ENCODE measurements around the gene SSR2.
"Not testable (repeated sequence)": the region's sequence is repeated elsewhere in the genome, so short reads cannot be mapped to it uniquely, and the experiment has no call there.

SSR2 gene

DNA sequence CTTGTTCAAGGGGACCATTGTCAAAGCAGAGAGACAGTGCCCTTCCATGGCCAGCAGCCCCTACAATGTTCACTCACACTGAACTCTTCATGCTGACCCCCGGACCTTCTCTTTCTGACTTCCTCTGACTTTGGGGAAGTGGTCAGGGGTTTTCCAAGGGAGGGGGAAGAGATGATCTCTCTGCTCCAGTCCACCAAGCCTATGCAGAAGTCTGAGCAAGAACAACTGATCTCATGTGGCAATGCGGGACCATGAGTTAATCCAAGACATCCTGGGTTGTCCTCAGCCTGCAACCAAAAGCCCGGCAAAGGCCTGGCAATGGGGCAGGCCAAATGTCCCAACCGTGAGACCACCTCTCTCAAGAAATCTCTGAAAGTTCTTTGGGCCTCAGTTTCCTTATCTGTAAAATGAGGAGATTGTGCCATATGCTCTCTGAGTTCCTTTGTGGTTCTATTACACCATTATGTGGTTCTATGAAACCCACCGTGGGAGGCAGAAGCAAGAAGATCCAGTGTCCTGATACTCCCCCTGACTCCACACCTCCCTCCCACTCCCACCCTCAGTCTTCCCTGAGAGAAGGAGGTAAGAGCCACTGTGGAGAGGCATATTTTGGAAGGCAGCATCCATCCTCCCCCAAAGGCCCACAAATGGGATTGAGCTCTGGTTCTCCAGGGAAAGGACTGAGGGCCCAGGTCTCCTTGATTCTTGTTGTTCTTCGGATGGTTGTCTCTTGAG, 30.6 kb downstream of the SSR2 start:
- no peak for DNase-seq

DNA sequence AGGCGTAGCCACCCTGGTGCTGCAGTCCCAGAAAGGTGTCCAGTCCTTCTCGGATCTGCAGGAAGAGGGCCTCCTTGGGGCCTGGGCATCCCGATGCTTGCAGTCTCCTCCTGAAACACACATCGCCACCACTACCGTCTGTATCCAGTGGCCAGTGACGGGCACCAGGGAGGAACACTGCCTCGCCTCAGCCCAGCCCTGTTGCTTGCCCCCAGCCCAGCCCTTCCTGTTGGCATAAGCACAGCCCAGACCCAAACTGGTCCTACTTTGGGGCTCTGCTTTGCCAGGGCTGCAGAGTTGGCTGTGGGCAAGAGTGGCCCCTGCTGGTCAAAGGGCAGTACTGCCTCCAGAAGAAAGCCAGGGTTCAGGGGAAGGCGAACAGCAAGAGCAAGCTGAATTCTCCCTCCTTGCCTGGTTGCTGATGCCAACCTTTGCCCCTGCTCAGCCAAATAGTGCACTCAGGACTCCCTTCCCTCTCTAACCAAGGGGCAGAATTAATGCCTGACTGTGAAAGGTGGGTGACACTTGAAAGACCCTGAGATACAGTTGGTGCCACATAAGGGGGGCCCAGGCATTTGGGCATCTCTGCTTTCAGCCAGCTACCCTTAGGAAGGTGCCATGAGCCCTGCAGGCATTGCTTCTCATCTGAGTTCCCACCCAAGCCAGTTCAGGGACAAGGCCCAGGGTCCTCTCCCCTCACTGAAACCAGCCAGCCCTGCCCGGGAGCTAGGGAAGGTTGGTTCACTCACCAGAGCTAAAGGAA, 31.3 kb downstream of the SSR2 start:
- peak; percentile 61 for DNase-seq

DNA sequence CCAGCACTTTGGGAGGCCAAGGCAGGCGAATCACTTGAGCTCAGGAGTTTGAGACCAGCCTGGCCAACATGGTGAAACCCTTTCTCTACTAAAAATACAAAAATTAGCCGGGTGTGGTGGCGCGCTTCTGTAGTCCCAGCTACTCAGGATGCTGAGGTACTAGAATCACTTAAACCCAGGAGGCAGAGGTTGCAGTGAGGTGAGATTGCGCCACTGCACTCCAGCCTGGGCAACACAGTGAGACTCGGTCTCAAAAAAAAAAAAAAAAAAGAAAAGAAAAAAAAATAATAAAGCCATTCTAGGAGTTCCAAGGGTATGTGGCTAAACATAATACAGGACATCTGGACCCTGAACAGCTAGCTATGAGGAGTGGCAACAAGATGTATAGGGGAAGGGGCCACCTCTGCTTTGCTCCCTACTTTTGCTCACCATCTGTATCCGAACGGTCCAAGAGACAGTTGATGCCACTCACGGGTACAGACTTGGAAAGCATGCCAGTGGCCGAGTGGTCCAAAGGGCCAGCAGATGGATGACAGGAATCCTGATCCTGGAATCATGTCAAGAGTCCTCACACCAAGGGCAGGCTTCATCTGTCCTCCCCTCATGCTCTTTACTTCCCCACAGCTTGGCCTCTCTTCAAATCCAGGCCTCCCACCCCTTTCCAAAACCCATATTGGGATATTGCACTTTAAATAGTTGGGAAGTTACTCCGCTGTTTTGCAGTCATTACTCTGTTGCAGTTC, 35.7 kb downstream of the SSR2 start:
- DNase-seq: not testable (repeated sequence)

DNA sequence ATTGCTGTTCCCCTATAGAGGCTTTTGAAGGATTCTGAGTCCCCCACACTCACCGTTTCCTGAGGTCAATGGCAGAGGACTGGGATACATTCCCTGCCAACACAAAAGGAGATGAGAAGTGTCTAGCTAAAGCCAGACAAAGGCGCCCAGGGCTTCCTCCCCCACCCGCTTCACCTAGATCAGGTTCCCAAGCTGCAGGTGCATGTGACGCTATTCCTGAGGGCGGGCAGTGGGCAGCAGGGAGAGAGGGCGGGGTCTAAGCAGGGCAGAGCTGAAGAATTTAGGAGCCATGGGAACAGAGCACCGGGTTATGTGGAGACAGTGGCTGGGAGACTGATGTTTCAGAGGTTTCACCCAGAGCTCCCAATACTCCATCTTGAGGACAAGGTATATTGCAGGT, 36.4 kb downstream of the SSR2 start:
- peak; percentile 92 for DNase-seq

DNA sequence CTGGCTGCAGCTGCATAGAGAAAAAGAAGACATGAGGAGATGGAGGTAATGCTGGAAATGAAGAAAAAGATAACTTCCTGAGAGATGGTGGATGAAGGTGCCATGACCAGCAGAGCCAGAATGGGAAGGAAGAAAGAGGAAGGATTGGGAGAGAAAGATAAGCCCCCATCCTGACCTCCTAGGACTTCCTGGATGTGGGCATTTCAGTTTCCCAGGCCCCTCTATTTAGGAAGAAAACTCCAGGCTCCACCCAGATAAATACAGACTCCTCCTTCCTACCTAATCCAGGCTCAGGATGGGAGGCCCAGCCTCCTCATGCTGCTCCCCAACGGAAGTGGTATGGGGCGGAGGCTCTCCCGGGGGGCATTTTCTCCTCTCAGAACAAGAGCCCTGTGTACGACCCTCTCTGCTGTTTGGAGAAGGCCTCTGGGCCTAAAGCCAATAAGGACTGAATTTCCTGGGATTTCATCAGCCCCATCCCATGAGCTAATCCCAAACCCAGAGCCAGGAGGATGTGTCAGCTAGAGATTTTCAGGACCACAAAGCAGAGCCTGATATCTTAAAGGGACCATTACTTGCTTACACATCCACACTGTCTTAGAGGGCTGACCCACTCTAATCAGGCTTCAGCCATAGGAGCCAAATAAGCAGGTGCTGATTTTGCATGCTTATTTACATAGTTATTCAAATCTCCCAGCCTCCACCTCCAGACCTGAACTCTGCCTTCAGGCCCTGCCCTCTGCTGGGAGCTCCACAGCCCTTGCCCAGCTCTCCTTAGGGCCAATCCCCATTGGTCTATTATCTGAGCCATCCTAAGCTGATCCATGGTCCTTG, 37.3 kb downstream of the SSR2 start:
- DNase-seq: peak; percentile 85

DNA sequence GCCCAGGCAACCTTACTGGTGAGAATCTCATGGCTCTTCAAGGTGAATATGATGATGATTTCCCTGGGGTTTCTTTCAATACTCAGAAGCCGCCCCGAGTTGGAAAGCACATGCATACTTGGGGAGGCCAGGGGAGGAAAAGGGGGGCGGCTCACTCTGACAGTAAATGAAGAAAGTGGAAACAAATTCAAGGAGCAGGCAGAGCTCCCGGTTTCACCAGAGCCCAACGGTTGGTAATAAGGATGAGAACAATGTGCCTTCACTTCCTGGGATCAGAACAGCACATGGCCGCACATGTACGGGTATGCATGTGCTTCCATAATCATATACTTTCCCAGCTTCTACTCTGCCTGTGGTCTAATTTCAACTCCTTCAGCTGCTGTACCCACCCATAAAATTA, 38.6 kb downstream of the SSR2 start:
- no peak for DNase-seq

DNA sequence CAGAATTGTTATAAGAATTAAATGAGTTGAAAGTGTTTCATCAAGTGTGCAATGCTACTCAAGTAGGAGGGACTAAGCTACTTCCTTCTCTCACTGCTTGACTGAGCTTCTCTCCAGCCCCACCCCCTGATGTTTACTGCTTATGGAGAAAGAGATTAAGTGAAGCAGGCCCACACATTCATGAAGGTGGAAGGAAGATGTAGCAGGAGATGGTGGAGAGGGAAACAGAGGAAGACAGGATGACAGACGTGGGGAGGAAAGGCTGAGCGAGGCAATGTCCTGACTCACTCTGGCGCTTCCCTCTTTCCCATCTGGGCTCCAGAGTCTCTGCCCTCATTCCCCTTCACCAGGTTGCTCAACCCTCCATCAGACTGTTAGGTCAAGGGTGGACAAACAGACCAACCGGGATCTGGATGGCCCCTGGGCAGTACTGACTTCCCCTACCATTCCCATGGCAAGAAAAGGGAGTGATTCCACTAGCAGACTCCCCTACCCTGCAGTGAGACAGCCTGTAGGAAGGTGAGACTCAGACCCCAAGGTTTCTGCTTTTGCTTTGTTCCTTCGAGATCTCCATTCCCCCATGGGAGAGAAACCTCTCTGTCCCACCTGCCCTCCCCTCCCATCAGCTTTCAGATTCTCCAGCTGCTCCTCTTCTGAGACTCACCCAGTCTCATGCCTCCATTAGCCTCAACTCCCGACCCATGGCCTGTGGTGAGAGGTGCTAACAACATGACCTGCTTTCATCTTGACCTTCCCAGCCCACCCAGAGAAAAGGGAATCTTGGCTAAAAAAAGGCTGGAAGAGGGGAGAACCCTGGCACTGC, 39.3 kb downstream of the SSR2 start:
- DNase-seq: no peak

DNA sequence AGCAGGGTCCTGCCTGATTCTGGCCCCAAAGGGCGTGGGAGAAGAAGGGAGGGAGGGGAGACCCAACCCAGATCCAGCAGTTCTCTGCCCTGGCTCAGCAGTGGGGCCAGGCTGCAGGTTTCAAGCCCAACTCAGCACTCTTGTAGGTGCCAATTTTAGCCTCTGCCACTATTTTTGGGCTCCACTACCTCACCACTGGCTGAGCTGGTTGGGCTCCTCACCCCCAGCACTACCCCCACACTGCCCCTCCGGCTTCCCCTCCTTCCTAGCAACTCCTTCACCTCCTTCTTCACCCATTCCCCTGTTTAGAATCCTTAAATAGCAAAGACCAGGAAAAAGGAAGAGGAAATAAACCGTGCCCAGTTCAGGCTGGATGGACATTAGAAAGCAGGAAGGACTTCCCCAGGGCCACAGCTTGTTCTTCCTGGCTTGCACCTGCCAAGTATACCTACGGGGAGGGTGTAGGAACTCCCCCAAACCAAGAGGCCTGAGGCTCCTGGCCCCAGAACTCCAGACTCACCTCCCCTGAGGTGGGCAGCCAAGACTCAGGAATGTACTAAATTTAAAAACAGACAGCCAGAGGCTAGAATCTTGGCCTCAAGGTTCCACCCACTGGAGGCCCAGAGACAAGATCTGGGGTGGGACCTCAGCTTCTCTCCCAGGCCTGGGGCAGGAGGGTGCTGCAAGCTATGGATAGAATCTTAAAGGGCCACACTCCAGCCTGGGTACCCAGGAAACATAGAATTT, 41.0 kb downstream of the SSR2 start:
- DNase-seq: no peak

DNA sequence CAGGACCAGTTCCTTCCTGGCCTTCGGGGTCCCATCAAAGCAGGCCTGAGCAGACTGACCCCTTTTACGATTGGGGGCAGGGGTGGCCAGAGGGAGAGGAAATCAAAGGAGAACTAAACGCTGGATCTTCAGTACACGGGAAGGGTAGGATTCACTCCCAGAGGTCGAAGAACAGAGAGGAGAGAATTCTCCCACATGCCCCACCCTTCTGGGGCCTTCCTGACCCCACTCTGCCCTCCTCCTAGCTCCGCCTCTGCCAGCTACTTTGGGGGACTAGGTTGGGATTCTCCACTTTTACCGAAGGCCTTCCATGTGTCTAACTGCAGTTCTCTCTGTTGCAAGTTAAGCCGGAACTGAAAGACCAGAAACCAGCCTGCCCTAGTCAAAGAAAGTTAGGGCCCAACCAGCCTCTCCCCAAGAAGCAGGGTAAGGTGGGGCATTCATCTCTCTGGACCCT, 41.8 kb downstream of the SSR2 start:
- DNase-seq: no peak

DNA sequence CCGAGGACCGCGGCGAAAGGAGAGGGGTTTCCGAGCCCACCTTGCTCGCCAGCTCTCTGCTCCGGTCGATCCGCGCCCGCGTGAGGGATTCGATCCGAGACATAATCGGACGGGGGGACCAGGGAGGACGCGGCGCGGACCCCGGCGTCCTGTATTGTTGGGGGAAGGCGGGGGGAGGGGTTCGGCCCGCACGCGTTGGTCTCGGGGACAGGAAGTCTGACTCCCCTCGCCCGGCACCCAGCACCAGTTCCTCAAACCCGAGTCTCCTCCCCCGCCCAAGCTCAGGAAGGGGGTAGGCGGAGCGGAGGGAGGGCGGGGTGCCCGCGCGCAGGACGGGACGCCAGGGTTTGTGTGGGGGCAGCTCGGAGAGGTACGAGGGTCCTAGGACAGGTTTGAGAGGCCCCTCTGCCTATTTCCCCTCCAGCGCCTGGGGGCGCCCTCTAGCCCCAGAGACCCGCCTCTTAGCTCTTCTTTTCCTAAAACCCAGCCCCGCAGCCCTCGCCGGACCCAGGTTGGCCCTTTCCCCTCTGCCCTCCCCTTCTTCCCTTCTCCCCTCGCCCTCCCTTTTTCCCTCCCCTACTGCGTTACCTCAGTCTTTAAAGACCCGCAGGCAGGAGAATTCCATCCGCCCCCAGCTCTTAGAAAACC, 42.3 kb downstream of the SSR2 start, which contains the start of gene ARHGEF2:
Gene ARHGEF2 (minus strand): TSS at position 223 of the 648 bp plus-strand sequence. CDS start 120 bp downstream, at position 103.
- peak; percentile 69 for DNase-seq

DNA sequence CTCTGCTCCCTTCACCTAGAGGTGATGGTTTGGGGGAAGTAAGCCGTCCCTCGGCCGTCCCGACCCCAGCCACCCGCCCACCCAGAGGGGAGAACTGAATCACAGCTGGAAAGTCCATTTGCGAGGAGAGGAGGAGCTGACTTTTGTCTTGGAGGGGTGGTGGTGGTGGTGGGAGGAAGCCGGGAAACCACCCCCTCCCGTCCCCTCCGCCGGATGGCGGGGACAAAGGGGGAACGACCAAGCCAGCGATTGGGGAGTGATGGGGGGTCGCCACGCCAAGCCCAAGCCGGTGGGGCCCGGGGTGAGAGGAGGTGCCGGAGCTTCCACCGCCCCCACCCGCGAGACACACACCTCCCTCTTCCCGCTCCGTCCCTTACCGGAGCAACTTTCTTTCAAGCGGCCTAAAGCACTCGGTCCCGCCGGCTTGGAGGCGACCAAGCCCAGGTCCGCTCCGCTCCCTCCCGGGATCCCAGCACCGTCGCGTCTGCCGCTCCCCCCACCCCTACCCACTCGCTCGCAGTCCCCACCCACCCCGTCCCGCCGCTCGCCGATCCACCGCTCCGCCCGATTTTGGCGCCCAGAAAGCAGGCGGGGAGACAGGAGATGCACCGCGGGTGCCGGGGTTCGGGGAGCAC, 42.9 kb downstream of the SSR2 start:
- no peak for DNase-seq

DNA sequence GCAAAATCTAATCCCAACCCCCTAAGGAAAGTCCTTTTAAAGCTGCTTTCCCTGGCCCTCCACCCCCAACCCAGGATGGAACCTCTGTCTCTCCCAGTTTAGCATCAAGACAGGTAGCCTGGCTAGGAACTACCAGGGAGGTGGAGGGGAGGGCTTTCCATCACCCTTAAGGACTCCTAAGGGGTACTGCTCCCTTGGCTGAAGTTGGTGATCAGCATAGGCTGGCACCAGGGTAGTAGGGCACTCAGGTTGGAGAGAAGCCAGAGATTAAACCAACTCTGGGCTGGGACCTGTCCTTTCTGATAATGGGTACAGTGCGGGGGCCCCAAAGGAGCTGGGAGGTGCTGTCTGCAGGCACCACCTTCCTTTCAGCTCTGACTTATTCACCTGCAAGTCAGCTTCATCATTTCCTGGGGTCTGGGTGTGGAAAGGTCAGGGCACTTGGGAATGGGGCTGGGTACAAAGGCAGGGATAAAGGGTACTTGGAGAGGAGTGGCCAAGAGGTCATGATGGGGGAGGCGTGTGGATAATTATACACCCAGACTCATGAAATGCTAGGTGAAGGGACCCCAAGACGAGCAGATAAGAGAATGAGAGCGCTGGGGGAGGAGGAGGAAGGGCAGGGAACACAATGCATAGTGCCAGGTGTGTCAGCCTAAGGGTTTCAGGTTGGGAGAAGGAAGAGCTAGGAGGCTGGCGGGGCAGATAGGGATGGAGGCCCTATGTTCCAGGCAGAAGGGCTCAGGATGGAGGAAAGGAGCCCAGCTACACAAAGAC, 43.6 kb downstream of the SSR2 start:
- DNase-seq: no peak

DNA sequence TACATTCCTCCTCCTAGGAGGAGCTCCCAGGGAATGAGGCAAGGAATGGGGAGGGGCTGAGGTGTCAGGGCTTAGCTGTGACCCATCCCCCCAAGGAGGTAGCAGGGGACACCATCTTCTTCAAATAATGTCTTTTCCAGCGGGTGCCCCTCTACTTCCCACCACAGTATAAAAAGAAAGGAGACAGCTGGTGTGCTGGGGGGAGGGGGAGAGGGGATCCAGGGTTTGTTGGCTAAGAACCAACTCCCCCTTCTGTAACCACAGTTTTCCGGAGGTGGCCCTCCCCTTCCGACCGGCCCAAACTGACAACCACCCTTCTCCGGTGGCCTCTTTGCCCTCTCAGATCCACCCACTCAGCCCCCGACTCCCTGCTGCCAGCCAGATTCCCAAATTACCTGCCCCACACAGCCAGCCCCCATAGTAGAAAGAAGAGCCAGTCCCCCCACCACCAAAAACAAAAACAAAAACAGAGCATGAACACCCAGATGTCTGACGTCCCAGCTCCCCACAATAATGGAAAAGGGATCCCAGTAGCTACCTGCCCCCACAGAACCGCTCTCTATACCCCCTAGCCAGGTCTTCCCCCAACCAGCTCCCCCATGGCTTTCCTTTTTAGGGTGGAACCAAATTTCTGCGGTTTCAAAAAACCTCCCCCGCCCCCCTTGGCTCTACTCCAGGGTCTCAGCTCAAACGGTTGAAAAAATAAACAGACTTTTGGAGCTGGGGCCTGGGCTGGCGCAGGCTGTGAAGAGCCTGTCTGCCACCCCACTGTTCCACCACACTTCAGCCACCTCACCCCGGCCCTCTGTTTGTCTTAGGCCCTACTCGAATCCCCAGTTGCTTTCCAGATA, 44.5 kb downstream of the SSR2 start:
- DNase-seq: peak; percentile 73

DNA sequence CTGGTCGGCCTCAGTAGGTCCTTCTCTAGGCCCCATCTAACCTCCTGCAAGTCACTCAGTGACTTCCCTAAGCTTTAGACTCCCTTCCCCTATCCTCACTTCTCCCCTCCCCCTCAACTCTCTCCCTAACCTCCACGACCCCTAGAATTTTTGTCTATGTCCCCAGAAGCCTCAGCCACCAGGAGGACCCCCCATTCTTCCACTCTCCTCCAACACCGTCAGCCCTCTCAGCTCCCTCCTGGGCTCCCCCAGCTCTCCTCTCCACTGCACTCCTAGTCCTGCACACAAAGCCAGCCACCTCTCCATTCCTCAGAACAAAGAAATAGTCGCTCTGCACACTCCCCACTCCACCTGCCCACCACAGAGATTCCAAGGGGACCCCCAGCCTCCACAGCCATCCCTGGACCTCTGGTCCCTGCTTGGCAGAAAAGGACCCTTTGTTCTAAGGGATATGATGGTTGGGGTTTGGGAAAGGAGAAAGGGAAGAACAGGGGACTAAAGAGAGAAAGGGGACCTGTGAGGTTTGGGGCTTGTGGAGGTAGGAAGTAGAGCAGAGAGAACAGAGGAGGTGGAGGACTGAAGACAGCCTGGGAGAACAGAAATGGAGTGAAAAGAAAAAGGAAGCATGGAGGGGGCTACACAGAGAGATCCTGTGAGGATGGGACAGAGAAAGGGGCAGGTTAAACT, 45.2 kb downstream of the SSR2 start:
- DNase-seq: no peak

DNA sequence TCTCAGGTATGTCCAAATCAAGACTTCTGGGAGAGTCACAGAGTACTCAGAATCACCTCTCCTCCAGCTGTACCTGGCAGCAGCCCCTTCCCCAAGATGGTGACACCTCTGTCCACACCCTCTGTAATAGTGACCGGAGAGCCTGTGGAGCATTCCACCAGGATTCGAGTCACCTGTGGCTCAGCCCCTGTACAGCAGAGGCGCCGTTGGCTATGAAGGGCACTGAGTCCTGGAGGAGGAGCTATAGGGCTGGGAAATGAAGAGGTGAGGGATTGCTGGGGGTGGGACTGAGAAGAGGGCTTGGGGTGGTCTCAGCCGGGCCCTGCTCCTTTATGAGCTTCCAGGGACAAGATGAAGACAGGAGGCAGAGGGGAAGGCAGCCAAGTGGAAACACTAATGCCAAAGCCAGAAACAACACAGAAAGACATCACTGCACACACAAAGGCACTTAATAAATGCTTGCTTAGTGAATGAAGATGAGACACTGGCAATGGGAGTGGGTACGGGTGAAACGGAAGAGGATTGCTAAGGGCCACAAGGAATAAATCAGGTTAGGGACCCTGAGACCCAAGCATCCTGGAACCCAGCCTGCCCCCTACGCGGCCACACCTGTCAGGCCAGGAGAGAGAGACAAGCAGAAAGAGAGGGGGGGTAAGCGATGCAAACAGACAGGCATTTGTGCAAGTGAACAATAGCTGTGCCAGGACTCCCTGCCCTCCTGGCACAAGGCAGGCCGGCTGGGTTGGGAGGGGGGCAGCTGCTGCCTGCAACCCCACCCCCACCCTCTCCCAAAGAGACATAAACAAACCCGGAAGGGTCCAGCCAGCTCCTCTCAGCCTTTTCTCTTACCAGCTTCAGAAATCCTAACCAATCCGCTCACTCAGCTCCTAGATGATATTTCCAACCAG, 46.3 kb downstream of the SSR2 start:
- peak; percentile 65 for DNase-seq

DNA sequence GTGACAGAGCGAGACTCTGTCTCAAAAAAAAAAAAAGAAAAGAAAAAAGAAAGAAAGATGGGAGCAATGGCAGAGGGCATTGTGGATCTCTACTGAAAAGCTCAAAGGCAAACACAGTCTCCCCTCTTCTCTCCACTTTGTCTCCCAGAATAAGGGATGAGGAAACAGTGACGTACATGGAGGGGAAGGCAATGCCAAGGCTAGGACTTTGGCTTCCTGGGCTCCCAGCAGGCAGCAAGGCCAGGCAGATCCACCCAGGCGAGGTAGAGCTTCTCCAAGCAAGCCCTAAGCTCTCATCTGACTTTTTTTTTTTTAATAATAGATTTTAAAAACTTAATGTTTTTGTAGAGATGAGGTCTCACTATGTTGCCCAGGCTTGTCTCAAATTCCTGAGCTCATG, 47.0 kb downstream of the SSR2 start:
- no peak for DNase-seq
